NCI-H1417 (cell line): Measurements from ENCODE around the gene PRDX2.
A peak's percentile ranks its signal among the peaks of the same experiment; 100 is the strongest.

Experiments
- DNase-seq, 3 experiments: peaks; one replicate each; lab custom pipeline; 2025; lab: John Stamatoyannopoulos, UW

Gene PRDX2

DNA sequence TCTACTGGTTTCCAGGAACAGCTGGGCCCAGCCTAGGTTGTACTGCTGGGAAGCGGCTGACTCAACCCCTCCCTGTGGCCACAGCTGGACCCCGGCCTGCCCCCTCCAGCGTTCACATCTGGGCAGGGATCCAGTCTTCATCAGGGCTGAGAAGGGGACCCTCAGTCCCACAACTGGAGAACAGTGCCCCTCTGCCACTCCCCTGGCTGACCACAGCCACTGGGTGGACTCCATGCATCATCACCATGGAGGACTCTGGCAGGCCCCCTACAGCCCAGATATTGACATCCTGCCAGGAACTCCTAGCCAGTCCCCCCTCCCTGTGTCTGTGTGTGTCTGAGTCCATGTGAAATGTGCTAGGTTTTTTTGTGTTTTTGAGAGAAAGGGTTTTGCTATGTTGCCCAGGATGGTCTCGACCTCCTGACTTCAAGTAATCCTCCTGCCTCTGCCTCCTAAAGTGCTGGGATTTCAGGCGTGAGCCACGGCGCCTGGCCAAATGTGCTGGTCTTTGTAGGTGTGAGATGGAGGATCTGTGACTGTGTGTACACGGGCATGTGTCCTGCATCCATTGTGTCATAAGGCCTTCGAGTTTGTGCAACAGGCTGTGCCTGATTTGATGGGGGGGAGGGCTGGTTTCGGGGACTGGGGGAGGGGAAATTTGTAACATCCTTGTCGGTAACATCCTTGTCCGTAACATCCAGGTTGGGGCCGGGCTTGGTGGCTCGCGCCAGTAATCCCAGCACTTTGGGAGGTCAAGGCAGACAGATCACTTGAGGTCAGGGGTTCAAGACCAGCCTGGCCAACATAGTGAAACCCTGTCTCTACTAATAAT, 22.2 kb downstream of the PRDX2 start:
- peak in 2 of 3 experiments; percentile 51 to 57 for DNase-seq

DNA sequence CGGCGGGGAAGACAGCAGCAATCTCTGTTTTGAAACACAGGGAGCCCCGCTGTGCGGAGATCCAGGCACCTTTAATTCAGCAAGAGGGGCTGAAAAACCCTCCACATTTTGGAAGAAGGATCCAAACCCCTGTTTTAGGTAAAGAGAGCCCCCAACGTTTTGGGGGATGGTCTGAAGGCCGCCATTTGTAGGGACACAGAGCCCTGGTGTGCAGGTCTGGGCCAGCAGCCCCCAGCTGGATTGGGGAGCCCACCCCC, 22.8 kb downstream of the PRDX2 start:
- no peak for DNase-seq

DNA sequence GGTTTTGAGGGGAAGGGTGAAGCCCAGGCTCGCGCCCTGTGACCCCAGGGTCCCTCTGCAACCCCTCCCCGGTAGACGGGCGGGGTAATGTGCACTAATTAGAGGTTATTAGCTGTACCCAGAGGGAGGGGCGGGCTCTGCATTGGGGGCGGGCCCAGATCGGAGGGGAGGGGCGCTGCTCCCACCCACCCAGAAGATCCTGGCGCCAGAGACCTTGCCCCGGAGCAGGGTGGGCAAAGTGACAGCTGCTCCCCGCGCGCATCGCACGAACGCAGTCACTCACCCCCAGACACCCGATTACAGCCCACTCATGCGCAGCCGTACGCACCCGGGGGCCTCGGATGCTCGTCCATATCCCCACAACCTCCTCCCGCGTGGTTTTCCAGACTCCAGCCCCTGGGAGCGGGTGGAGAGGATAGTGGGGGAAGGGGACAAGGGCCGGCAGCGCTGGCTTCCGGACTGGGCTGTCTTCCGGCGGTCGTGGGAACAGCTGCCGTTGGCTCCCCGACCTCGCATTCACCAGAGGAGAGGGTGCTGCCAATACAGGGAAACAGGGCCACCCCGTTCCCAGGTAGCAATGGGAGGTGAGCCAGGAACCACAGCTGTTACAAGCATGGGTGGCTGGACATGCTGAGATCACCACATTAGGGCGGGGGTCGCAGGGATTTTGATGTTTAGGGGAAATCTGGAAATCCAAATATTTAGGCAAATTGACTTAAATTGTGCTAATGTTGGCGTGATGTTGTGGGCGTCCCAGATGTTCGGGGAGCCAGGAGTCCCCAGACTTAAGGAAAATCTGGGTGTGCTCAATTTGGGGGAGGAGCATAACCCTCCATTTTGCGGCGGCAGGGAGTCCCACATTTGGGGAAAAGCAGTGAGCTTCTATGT, 23.3 kb downstream of the PRDX2 start:
- DNase-seq = peak in 2 of 3 experiments; percentile 92 to 93

DNA sequence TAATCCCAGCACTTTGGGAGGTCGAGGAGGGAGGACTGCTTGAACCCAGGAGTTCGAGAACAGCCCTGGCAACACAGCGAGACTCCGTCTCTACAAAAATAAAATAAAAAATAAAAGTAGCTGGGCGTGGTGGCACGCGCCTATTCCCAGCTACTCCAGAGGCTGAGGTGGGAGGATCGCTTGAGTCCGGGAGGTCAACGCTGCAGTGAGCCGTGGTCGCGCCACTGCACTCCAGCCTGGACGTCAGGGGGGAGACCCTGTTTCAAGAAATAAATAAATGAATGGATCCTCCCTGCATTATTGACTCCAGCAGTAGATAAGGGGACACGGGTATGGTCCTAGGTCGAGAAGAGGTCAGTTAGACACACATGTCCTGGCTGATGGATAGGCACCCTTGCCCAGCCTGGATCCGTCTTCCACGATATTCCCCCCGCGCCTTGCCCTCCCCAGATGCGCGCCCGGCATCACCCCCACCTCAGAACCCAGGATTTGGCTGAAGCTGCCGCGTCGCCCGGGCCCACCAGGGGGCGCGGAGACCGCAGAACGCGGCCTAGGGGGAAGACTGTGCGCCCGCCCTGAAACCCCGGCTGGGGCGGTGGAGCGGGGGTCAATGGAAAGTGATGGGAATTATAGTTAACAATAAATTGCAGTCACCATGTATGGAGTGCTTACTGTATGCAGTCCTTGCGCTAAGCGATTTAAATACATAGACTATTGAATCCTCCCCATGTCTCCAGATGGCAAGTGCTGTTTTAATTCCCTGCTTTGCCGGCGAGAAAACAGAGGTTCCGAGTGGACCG, 24.2 kb downstream of the PRDX2 start:
- peak; percentile 63 to 92 (median 88) for DNase-seq

DNA sequence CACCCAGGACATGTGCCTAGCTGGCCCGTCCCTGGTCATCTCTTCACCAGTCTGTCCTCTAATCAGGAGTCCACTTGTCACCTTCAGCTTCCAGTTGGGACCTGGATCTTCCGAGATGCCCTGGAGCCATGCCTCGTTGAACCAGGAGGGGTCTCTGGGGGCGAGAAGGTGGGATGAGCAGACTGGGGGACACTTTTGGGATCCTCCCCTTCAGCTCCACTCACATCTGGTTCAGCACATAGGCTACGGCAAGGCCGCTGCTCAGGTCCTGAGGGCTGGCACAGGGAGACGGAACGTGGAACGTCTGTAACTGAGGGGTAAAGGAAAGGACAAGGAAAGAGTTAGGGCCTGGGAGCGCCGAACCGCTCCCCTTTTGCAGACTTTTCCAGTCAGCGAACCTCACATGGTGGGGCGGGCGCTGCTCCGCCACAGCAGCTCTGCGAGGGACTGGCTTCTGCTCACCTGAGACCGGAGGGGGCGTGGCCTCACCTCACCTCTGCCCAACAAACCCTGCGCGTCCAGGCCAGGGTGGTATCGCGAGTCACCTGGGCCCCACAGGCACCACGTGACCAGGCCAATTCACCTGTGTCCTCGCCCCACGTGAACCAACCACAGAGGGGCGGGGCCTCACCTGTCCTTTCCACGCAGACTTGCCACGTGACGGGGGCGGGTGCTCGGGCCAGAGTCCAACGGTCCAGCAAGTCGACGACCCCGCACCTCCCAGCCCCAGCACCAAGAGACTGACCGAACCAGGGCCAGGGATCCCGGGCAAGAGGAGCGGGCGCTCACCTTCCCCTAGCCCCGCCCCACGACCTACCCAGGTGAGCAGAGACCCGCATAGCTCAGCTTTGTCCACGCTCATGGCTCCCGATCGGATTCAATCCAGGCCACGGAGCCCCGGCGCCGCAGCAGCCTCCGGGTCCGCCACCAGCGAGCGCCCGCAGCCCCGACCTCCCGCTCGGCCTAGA, 26.7 kb downstream of the PRDX2 start, which contains the start of gene HOOK2:
TSS of gene HOOK2 (minus strand) at position 965 of the 968 bp plus-strand sequence. CDS start at position 862, 103 bp downstream.
- DNase-seq = peak; percentile 86 to 94 (median 91)

DNA sequence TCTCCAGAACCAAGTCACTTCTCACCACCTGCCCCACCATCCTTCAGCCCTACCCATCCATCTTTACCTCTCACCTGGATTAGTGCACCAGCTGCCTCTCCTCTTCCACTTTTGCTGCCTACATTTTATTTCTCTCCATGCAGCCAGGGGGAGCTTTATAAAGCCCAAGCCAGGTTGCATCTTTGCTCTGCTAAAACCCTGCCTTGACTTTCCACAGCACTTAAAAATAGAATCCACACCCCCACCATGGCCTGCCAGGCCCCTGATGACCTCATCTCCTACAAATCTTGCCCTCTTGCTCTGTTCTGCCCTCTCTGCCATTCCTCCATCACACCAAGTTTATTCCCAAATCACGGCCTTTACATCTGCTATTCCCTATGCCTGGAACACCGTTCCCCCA, 28.0 kb downstream of the PRDX2 start:
- no peak for DNase-seq

DNA sequence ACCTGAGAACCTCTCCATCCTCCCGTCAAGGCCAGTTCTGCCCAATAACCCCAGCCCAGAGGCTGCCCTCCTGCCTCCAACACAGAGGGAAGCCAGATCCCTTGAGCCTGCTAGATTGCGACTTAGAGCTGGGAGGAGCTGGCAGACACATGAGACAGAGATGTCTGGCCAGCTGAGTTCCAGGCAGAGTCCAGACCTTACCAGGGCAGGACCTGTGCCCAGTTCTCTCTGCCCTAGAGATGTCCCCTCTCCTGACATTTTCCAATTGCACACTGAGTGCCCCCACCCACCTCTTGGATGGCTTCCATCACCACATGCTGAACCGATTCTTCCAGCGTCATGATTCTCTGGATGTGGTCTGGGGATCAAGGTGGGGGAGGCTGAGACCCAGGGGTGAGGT, 29.3 kb downstream of the PRDX2 start:
- DNase-seq = no peak

DNA sequence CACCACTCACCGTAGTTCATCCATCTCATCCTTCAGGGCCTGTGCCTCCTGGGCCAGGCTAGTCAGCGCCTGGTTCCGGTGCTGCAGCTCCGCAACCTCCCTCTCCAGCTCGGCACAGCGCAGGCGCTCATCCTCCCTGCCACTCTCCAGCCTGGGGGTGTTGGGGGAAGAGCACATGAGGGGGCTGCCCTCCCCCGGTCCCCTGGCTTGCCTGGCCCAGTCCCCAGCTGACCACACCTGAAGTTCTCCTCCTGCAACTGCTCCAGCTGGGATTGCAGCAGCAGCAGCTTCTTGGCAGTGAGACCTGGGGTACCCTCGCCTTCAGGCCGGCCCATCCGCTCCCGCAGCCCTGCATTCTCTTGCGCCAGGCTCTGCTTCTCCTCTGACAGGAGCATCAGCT, 30.7 kb downstream of the PRDX2 start:
- DNase-seq = no peak

DNA sequence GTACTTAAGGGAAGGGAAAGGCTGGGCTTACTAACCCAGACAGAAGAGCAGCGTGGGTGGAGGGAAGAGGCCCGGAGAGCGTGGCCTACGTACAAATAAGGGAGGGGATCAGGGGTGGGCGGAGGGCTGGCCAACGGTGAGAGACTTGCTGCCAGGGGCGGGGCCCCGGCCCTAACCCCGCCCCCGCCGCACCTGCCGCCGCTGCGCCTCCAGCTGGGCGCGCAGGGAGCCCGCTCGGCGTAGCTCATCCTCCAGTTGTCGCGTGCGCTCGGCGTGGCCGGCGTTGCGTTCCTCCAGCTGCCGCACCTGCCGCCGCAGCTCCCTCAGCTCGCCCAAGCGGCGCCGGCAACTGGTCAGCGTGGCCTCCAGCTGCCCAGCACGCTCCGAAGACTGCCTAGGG, 31.9 kb downstream of the PRDX2 start:
- DNase-seq = peak in 1 of 3 experiments; percentile 77

DNA sequence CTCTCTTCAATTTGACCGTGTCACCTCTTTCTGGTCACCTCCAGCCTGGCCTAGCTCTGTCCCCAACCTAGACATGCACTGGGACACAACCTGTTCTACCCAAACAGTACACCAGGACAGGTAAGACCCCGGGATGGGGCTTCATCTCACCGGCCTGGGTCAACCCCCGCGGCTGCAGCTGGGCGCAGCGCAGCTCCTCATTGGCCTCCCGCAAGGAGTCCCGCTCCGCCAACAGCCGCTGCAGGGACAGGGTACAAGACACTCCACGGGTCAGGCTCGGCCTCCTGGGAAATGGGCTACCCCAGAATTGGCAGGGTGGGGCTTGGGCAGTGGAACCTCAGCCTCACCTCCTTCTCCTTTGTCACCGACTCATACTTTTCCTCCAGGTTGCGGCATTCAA, 33.9 kb downstream of the PRDX2 start:
- no peak for DNase-seq

DNA sequence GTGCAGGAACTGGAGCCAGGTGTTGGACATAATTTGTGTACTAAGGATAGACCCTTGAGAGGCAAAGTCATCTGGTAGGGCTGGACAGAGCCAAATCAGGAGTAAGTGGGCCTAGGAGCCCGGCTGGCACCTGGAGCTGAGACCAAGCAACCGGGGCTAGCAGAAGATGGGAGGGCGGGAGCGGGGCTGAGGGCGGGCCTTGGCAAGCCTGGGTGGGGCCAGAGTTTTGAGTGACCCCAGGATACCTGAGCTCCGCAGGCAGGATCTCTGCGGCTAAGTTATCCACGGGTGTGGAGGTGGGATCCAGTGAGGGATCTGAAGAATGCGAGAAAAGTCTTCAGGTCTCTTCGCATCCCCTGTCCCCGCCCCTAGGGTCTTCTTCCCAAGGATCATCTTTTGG, 34.5 kb downstream of the PRDX2 start:
- DNase-seq = no peak

DNA sequence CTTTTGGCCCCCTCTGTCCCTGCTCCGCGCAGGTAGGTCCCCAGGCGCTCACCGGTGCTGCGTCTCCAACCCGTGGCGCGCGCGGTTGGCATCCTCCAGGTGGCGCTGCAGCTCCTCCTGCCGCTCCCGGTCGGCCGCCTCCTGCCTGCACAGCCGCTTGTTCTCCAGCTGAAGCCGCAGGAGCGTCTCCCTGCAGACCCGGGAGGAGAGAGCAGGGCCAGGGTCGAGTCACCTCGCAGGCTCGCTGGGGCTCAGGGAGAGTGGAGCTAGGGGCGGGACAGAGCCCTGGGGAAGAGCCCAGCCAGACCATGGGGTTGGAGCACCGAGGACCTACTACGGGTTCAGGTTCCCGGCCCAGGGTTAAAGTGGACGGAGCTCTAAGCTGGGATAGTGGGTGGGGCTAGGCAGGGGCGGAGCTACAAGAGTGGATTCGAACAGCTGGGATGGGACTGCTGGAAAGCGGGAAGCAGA, 35.5 kb downstream of the PRDX2 start:
- DNase-seq = peak in 1 of 3 experiments; percentile 72

DNA sequence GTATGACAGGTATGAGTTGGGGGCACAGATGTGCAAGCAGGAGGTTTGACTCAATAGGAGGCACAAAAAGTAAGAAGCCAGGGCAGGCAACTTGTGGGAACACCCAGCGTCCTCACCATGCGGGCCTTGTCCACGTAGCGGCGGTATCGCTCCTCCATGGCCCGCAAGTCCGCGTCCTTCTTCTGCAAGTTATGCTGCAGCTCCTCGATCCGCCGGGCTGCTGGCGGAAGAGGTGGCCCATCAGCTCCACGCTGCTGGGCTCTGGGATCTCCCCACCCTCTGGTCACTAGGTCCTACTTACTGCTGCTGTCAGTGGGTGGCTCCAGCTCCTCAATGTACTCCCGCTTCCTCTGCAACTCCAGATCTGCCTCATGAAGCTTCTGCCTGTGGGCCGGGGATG, 36.9 kb downstream of the PRDX2 start:
- no peak for DNase-seq

DNA sequence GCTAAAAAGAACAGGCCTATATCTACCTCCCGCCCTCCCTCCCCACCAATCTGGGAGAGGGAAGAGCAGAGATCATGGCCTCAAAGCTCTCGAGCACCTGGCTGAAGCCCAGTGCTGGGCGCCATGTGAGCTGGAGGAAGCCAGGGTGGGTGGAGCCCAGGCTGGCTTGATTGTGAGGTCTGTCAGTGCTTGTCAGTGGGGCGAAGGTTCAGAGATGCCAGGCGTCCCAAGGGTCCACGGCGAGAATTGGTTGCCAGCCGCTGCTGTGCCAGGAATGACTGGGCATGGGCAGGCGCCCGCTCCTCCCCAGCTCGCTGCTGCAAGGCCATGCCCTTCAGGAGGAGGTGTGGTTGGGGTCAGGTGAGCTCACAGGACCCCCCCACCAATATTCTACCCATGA, 38.5 kb downstream of the PRDX2 start:
- DNase-seq = no peak

DNA sequence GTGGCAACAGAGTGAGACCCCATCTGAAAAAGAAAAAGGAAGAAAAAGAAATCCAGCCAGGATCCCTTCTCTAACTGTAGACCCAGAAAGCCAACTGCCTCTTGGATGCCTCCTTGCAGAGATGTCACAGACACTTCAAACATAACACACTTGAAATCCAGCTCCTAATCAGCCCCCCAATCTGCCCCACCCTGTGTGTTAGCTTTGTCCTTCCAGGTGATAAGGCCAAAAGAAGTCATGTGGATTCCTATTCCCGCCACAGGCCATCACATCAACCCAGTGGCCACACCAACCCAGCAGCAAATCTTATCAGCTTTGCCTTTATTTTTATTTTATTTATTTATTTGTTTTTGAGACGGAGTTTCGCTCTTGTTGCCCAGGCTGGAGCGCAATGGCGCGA, 41.9 kb downstream of the PRDX2 start:
- DNase-seq = no peak

DNA sequence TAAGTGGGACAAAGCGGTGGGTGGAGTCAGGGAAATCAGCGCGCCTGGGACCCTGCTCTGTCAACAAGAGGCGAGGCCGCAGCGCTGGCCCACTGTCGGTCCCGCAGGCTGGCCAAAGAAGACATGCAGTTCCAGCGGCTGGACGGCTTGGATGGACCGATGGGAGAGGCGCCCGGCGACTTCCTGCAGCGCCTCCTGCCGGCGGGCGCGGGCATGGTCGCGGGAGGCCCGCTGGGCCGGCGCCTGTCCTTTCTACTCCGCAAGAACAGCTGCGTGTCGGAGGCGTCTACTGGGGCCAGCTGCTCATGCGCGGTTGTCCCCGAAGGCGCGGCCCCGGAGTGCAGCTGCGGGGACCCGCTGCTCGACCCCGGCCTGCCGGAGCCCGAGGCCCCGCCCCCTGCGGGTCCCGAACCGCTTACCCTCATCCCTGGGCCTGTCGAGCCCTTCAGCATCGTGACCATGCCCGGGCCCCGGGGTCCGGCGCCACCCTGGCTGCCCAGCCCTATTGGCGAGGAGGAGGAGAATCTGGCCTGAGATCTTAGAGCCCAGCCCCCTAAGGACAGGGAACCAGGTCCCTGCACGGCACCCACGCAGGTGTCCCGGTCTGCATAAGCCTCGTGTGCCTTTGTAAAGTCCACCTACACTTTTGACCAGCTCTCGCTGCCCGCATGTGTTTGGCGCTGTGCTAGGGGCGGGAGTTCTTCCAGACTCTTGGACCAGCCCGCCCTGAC, 43.9 kb downstream of the PRDX2 start:
- DNase-seq = peak; percentile 27 to 77 (median 69)

DNA sequence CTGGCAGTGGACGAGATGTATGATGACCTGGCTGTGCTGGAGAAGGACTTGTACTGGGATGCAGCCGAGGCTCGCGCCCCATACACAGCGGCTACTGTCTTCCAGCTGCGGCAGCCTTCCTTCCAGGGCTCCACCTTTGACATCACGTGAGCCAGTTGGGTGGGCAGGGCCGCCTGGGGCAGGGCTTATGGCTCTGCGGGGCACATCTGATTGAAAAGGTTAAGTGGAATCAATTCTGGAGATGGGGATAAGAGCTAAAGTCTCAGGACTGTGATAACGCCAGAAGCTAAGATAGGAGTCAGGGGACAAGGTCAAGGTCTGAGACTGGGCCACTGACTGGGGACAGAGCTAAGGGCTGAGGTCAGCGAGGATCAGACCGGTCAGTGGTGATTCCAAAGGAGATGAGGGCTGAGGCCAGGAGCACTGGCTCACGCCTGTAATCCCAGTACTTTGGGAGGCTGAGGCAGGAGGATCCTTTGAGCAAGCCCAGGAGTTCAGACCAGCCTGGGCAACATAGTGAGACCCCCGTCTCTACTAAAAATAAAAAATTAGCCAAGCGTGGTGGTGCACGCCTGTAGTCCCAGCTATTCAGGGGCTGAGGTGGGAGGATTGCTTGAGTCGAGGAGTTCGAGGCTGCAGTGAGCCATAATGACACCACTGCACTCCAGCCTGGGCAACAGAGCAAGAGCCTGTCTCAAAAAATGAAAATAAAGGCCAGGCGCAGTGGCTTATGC, 45.3 kb downstream of the PRDX2 start:
- DNase-seq = no peak

DNA sequence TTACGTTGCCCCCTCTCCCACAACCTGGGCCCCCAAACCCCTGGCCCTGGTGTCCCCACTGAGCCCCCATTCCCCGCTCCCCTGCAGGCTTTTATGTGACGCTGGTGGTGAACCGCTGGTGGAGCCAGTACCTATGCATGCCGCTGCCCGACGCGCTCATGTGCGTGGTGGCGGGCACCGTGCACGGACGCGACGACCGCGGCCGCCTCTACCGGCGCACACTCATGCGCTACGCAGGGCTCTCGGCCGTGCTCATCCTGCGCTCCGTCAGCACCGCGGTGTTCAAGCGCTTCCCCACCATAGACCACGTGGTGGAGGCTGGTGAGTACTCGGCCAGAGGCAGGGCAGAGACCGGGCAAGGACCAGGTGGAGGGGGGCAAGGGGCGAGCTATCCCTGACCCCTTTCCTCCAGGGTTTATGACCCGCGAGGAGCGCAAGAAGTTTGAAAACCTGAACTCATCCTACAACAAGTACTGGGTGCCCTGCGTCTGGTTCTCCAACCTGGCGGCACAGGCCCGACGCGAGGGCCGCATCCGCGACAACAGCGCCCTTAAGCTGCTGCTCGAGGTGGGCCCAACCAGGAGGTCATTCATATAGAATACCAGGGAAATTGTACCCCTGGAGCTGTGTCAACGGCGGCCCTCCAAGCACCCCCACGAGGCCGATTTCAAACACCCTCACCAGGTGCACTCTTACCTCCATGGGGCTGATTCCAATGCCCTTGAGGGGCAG, 47.0 kb downstream of the PRDX2 start:
- no peak for DNase-seq
